NCI-H460 (cell line): ENCODE data around the gene DSC2. TPM values are rescaled to one million over a fixed set of nuclear protein-coding genes. Genes with fewer than 3 reads are reported as not detected.
"Not testable (repeated sequence)": the region's sequence is repeated elsewhere in the genome, so short reads cannot be mapped to it uniquely, and the experiment has no call there.

Experiments
- DNase-seq: peaks from one replicate; pipeline ENCODE4 v3.0.0-alpha.2; 2016; ENCODE audit warnings: low read depth; ENCODE audit errors: extremely low read depth
- polyA plus RNA-seq: library from polyadenylated mRNA; depleted of rRNA; stranded (reverse); fragments of >200 nt; gene quantifications from 2 replicates; pipeline ENCODE4 v1.2.3, GENCODE V29; 2014; cell fraction: nucleus; rRNA removed
- total RNA-seq: library from RNA; depleted of rRNA; stranded (reverse); fragments of >200 nt; shearing (Covaris generic); gene quantifications from 2 replicates; pipeline ENCODE4 v1.2.3, GENCODE V29; 2014; rRNA removed

The DSC2 gene
- total RNA-seq = 13.3 and 15.1 TPM in 2 replicates
- polyA plus RNA-seq = 7.4 and 8.2 TPM in 2 replicates

- no peak for DNase-seq
These were observed at the start of gene DSC2 for GRCh38 chr18:31102025-31102684. Gene DSC2, minus strand, starts transcription at chr18:31102421. Its CDS starts 450 bp downstream, at chr18:31101971.

DNA sequence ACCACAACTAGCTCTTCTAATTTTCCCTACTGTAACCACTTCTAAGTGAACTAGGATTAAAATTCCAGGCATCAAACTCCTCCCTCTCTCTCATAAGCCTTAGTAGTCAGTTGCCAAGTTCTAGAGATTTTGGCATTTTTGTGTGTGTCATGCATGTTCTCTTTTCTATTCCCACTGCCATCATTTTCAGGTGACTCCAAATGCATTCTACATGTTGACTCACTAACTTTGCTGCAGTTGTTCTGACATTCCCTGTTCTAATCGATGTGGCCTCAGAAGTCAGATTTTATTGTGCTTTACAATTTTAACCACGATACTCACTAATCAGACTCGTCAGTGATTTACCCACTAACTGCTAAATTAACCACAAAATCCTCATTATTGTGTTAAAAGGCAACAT is 47.1 kb upstream of the DSC2 start:
- DNase-seq = no peak

GRCh38 chr18:31148600-31148999 is 46.4 kb upstream of the DSC2 start:
- DNase-seq = no peak

DNA sequence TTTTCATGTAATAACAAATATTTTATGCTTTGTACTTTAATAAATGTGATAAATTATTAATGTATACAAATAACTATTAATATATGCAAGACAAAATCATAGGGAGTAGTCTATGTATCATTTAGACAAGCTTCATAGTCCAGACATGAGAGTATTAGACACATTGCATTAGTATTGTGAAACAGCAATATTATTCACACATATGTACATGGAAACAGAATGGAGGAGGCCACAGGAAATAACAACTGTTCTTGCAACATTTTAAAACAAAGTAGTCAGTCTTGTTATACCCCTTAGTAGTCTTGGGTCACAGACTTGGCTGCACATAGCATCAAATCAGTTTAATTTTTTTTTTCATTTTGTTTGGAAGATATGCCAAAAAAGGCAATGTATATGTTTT is 44.6 kb upstream of the DSC2 start:
- DNase-seq = no peak

DNA sequence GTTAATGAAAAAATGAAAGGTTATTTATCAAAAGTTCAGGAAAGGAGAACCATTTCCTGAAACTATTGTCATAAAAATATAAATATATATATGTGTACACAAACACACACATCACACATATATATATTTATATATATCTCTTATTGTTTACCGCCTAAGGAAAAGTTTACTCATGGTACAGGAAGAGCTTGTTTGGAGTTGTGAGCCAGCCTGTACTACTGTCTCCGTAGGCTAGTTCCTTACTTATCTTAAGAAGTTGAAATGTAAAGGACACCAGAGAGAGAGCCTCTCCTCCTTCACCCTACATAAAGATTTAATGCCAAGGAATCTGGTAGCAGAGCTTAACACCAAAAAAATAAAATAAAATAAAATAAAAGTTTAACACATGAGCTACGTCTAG is 40.8 kb upstream of the DSC2 start:
- no peak for DNase-seq

DNA sequence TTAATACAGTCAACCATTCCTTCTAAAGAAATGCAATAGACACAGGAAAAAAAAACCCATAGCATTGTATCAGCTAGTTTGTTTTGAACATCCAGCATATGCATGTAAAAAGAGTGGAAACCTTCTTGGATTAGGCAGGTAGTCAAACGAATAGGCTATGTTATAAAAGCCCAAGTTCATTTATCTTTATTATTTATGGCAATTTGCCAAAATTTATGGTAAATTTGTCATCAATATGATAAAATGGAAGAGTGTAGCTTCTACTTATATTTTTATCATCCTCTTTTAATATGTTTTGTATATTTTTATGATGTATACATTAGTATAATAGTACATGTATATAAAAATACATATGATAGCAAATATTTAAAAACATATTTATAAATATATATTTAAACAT is 36.5 kb upstream of the DSC2 start:
- DNase-seq = no peak

DNA sequence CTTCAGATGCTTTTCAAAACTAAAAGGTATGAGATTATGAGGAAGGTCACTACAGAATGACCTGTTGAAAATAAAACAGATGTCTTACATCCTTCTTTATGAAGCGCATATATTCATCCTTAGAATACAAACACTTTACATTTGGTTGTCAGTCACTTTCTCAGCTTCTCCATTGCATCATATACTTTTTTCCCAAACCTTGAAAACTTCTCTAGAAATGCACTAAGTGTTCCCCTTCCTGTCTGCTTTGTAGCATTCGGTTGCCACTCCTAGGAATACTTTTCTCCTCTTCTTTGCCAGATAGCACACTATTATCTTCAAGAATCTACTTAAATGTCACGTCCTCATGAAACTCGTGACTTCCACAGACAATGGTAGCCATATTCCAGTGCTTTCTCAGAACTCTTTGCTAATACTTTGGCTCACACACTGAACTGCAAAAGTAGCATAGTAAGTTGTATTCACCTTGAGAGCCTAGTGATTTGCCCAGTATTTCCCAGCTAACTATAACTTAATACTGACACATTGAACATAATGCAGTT is 32.8 kb upstream of the DSC2 start:
- DNase-seq = no peak

- DNase-seq = no peak
These were observed 27.3 kb upstream of the DSC2 start for GRCh38 chr18:31129398-31130115.

DNA sequence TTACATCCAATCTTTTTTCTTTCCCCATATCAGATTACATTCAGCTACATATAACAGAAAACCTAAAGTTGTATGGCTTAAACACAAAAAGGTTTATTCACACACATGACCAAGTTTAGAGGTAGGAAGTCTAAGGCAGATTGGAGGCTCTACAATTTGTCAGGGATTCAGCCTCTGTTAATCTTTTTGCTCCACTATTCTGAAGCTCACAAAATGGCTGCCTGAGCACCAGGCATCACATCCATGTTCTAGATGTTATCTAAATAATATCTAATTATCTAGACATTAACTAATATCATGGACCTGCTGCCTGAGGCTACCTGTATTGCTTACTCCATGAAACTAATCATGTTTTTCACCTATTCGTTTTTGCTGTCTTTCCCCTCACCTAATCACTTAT is 23.7 kb upstream of the DSC2 start:
- no peak for DNase-seq

GRCh38 chr18:31123125-31123524 is 20.9 kb upstream of the DSC2 start:
- DNase-seq = not testable (repeated sequence)

DNA sequence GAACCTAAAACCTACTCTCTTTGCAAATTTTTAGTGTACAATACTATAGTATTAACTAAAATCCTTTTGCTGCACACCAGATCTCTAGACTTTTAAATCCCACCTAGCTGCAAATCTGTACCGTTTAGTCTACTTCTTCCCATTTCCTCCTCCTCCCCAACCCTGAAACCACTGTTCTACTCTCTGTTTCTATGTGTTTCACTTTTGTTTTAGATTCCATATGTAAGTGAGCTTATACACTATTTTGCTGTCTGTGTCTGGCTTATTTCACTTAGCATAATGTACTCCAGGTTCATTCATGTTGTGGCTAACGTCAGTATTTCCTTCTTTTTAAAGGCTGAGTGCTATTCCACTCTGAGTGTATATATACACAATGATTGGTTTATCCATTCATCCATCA is 18.4 kb upstream of the DSC2 start:
- DNase-seq = no peak

DNA sequence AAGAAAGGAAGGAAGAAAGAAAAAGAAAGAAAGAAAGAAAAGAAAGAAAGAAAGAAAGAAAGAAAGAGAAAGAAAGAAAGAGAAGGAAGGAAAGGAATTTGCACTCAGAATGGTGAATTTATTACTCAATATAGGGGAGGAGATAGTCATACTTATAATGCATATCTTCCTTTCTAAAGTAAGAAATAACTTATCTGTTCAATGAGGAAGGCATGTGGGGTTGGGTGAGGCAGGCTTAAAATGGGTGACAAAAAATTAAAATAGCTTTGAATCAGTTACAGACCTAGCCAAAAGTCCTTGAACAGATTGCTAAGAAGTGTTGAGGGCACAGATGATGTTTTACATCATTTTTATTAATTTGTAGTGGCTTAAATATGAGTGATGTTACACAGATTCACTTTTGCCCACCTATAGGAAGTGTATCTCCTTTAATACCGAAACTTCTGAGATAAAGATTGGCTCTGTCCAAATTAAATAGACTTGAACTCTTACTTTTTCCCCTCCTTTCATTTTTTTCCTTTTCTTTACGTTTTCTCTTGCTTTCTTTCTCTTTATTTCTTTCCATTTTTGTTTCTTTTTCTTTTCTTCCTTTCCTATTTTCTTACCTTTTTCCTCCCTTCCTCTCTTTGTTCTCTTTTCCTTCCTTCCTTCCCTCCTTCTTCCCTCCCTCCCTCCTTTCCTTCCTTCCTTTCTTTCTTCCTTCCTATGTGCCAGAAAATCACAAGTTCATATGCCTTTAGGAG is 14.8 kb upstream of the DSC2 start:
- DNase-seq = no peak

- no peak for DNase-seq
These were observed 10.6 kb upstream of the DSC2 start for GRCh38 chr18:31112804-31113203.

- no peak for DNase-seq
These were observed 3.5 kb upstream of the DSC2 start for GRCh38 chr18:31105733-31106132.

GRCh38 chr18:31104444-31104843 is 2.2 kb upstream of the DSC2 start:
- no peak for DNase-seq

DNA sequence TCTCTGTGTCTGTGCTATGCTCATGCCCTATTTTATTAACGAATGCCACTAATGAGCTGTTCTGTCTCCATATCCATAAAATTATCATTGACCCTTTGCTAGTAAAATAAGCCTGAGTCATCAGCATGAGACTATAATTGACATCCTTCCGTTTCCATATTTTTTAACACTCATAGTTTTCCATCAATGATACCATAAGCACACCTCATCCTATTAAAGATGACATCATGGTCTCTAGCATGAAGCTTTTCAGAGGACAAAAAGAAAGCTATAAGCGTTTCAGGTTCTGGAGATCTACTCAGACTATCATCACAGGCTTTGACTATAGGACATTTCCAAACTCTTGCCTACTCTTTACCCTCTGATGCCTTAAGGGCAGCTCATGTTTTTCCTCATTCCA is 1.2 kb upstream of the DSC2 start:
- DNase-seq = no peak

DNA sequence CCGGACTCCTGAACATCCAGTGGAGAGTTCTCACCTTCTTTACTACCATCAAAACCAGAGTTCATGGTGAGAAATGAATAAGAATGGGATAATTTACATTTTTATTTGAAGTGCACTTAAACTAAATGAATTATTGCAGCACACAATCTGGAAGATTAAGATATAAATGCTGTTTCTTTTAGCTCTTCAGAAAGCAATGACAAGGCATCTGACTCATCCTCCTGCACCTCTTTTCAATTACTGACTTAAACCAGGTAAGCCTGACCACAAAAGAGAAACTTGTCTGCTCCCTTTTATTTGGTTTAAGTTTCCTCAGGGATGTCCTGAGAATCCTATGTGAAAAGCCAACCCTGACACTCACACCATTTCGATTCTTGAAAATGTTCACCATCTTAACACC is 720 bp upstream of the DSC2 start:
- no peak for DNase-seq

DNA sequence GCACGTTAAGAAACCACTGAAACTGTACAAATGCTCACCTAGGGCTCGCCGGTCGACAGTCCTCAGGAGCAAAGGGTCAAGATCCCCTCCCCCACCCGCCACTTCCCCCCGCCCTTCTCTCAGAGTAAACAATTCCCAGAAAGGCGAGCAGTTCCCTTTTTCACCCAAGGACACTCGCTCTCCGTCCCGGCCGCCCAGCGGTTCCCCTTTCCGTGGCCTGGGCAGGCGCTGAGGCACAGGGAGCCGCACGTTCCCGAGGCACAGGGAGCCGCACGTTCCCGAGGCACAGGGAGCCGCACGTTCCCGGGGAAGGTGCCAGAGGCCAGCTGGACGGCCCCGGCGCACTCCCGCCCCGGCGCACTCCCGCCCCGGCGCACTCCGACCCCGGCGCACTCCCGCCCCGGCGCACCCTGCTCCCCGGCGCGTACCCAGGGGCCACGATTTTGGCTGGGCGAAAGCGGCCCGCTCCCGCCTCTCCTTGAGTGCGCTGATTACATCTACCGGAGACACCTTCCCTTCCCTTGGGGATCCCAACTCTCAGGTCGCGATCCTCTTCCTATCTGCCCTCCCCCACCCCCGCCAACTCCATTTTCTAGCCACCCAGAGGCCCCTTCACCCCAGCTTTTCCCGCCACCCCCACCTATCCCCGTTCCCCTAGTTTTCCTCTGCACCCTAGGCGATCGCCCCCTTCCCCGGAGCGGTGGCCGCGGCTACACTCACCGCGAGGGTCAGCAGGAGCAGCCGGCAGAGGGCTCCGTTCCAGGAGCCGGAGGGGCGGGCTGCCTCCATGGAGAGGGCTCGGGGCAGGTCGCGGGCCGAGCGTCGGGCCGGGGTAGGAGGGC is 817 bp downstream of the DSC2 start:
- no peak for DNase-seq

DNA sequence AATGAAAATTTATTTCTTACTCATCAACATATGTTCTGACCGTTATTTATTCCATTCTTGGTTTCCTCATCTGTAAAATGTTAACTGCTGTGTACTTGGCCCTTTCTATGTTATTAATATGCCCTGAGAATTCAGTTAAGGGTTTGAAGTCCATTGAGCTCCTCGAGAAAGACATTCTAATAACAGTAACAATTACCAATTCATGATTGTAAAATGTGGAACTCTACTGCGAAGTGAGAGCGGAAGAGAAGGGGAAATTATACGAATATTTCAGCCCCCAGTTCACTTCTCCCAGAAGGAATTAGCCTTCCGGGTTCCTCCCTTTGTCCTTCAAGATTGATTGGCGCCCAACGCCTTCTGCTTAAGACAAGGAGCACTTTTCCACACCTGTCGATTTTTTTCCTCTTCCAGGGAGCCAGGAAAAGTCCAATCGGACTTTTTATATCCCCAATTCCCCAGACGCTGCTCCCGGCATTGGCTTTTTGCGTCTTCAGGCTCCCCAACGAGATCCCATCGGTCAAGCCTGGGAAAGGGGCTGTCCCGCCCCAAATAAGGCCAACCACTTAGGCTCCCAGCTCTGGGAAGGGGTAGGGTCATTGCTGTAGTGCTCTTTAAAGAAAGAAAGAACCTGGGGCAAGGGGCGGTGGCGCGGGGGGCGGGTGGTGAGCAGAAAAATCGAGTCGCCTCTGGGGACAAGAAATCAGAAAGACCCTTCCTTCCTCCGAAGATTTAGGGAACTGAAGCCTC is 1.6 kb downstream of the DSC2 start:
- DNase-seq = no peak
